Transverse colon (tissue), 4 donors: ENCODE results near the gene TCOF1.

Experiments used
- CTCF ChIP-seq, 5 experiments: fragments of 200-600 bp in 3 of 5; fragments of 450-650 bp in 2 of 5; sonication (generic) in 3 of 5; IDR thresholded peaks; 1 replicate in 2 of 5; 2 replicates in 3 of 5; pipeline ENCODE4 v1.5.1; 2016 to 2017; ENCODE audit warnings: antibody characterized with exemption in 5 of 5, inconsistent platforms in 3 of 5, mild to moderate bottlenecking in 2 of 5, moderate library complexity in 1 of 5
- EP300 ChIP-seq: sonication (generic); formaldehyde crosslinking; IDR thresholded peaks from one replicate; pipeline ENCODE4 v1.6.1; 2017; ENCODE audit warnings: antibody characterized with exemption, low read depth
- POLR2A ChIP-seq: fragments of 450-650 bp; IDR thresholded peaks from one replicate; pipeline ENCODE4 v1.6.1; 2016; ENCODE audit warnings: antibody characterized with exemption, mild to moderate bottlenecking, moderate library complexity
- POLR2AphosphoS5 ChIP-seq, 3 donors: sonication (generic); formaldehyde crosslinking; IDR thresholded peaks; one replicate each; pipeline ENCODE4 v1.6.1; 2016; ENCODE audit warnings: antibody characterized with exemption in 3 of 3

GRCh38 chr5:150386024-150386855 lies 28.7 kb downstream of the TCOF1 start:
- TF ChIP-seq POLR2AphosphoS5 (IDR thresholded peaks at IDR 0.05) = no peak
- TF ChIP-seq POLR2A = no peak
- no peak for TF ChIP-seq CTCF (IDR thresholded peaks at IDR 0.05)
- no peak for TF ChIP-seq EP300
